HepG2 (cell line): ENCODE results near the gene IDUA. TPM values are rescaled to one million over a fixed set of nuclear protein-coding genes. Genes with fewer than 3 reads are reported as not detected.

Experiments used
- ATAD3A ChIP-seq: sonication (generic); formaldehyde crosslinking; IDR thresholded peaks from 2 replicates; pipeline ENCODE4 v1.4.0; 2020; ENCODE audit warnings: missing genetic modification reagents
- GRHL1 ChIP-seq: sonication (generic); formaldehyde crosslinking; conservative IDR thresholded peaks from 2 replicates; pipeline ENCODE4 v1.8.0; 2022; ENCODE audit warnings: missing genetic modification reagents
- HNF4G ChIP-seq, 2 experiments: sonication (generic) in 1 of 2; formaldehyde crosslinking in 1 of 2; IDR thresholded peaks; 2 replicates each; pipeline versions ENCODE4 v1.4.0 to v1.6.1; 2011 to 2020; ENCODE audit warnings: borderline replicate concordance in 2 of 2, low read depth in 2 of 2, mild to moderate bottlenecking in 2 of 2, low read length in 1 of 2, missing genetic modification reagents in 1 of 2, moderate library complexity in 1 of 2
- NPAS2 ChIP-seq: sonication (generic); formaldehyde crosslinking; IDR thresholded peaks from 2 replicates; pipeline ENCODE4 v1.8.0; 2022; ENCODE audit warnings: mild to moderate bottlenecking, missing genetic modification reagents, borderline replicate concordance
- PAX8 ChIP-seq: sonication (generic); formaldehyde crosslinking; IDR thresholded peaks from 2 replicates; pipeline ENCODE4 v1.8.0; 2022; ENCODE audit warnings: mild to moderate bottlenecking, missing genetic modification reagents, borderline replicate concordance
- SMAD9 ChIP-seq: sonication (generic); formaldehyde crosslinking; IDR thresholded peaks from 2 replicates; pipeline ENCODE4 v1.5.1; 2020; ENCODE audit warnings: mild to moderate bottlenecking, missing genetic modification reagents
- TBX3 ChIP-seq: fragments of 450-650 bp; IDR thresholded peaks from 2 replicates; pipeline ENCODE4 v1.6.1; 2017; ENCODE audit warnings: antibody characterized with exemption, mild to moderate bottlenecking, inconsistent platforms, borderline replicate concordance
- XBP1 ChIP-seq: sonication (generic); formaldehyde crosslinking; IDR thresholded peaks from 2 replicates; pipeline ENCODE4 v1.5.0; 2020; ENCODE audit warnings: missing genetic modification reagents
- ZBTB1 ChIP-seq: sonication (generic); formaldehyde crosslinking; IDR thresholded peaks from 2 replicates; pipeline ENCODE4 v1.4.0; 2020; ENCODE audit warnings: missing genetic modification reagents, borderline replicate concordance
- ZBTB20 ChIP-seq: sonication (generic); formaldehyde crosslinking; IDR thresholded peaks from 2 replicates; pipeline ENCODE4 v1.8.1; 2023; ENCODE audit warnings: missing genetic modification reagents, low read depth, mild to moderate bottlenecking, borderline replicate concordance
- ZNF207 ChIP-seq: fragments of 450-650 bp; IDR thresholded peaks from 2 replicates; pipeline ENCODE4 v1.6.1; 2016; ENCODE audit warnings: antibody characterized with exemption, borderline replicate concordance
- ZNF264 ChIP-seq: sonication (generic); formaldehyde crosslinking; IDR thresholded peaks from 2 replicates; pipeline ENCODE4 v1.4.0; 2020; ENCODE audit warnings: missing genetic modification reagents
- ZNF432 ChIP-seq: sonication (generic); formaldehyde crosslinking; IDR thresholded peaks from 2 replicates; pipeline ENCODE4 v1.5.0; 2020; ENCODE audit warnings: missing genetic modification reagents, mild to moderate bottlenecking, borderline replicate concordance
- ZNF468 ChIP-seq: sonication (generic); formaldehyde crosslinking; IDR thresholded peaks from 2 replicates; pipeline ENCODE4 v1.8.0; 2022; ENCODE audit warnings: mild to moderate bottlenecking, moderate library complexity, missing genetic modification reagents
- ZNF557 ChIP-seq: sonication (generic); formaldehyde crosslinking; IDR thresholded peaks from 2 replicates; pipeline ENCODE4 v1.4.0; 2020; ENCODE audit warnings: missing genetic modification reagents
- ZNF660 ChIP-seq: sonication (generic); formaldehyde crosslinking; IDR thresholded peaks from 2 replicates; pipeline ENCODE4 v1.5.1; 2020; ENCODE audit warnings: mild to moderate bottlenecking, low read depth, missing genetic modification reagents, borderline replicate concordance
- ZNF672 ChIP-seq: sonication (generic); formaldehyde crosslinking; IDR thresholded peaks from 2 replicates; pipeline ENCODE4 v1.8.1; 2022; ENCODE audit warnings: missing genetic modification reagents
- ZNF773 ChIP-seq: sonication (generic); formaldehyde crosslinking; IDR thresholded peaks from 2 replicates; pipeline ENCODE4 v1.4.0; 2020; ENCODE audit warnings: missing genetic modification reagents, borderline replicate concordance
- polyA plus RNA-seq, 8 experiments: library from polyadenylated mRNA; depleted of rRNA in 3 of 8; stranded (reverse) in 7 of 8; unstranded in 1 of 8; fragments of >200 nt; fragmentation: Illumina TruSeq in 4 of 8; extraction: Trizol in 4 of 8; gene quantifications; 2 replicates each; pipeline versions ENCODE4 v1.2.1 to v1.2.3, GENCODE V29; 2011 to 2016; ENCODE audit warnings: low read depth in 4 of 8, missing spikeins in 1 of 8, mixed read lengths in 1 of 8; ENCODE audit not compliant: insufficient read depth in 1 of 8
- total RNA-seq, 5 experiments: library from RNA; depleted of rRNA; stranded (reverse); fragments of >200 nt; fragmentation: Illumina TruSeq; extraction: Trizol; gene quantifications; 2 replicates each; pipeline ENCODE4 v1.2.3, GENCODE V29; 2016; ENCODE audit warnings: low read depth in 1 of 5
- TF ChIP-seq, protein P1 (sequence below): sonication (generic); formaldehyde crosslinking; IDR thresholded peaks from 2 replicates; pipeline ENCODE4 v1.4.0; 2020; ENCODE audit warnings: missing genetic modification reagents
- TF ChIP-seq, protein P2 (sequence below): sonication (generic); formaldehyde crosslinking; IDR thresholded peaks from 2 replicates; pipeline ENCODE4 v1.8.1; 2022; ENCODE audit warnings: low read depth, mild to moderate bottlenecking, missing genetic modification reagents
- TF ChIP-seq, protein P3 (sequence below): sonication (generic); formaldehyde crosslinking; IDR thresholded peaks from 2 replicates; pipeline ENCODE4 v1.4.0; 2020; ENCODE audit warnings: missing genetic modification reagents, borderline replicate concordance

The IDUA gene
- total and polyA plus RNA-seq, 2 of the 13 experiments (the other 11 are each of a cell fraction or from before 2014, with no cell fraction given): 0.77 to 1.0 TPM

GRCh38 chr4:986879-987623, at the start of gene IDUA (continued):
- no peak for TF ChIP-seq ZNF557 (CRISPR knock-in tag)
- no peak for TF ChIP-seq ZNF672 (CRISPR knock-in tag)
- no peak for TF ChIP-seq ZNF207
- no peak for TF ChIP-seq ZNF432 (CRISPR knock-in tag)
- TF ChIP-seq HNF4G (IDR thresholded peaks at IDR 0.05; ENCODE audit: borderline replicate concordance, low read depth, low read length): no peak
- TF ChIP-seq HNF4G (CRISPR knock-in tag; IDR thresholded peaks at IDR 0.05; ENCODE audit: borderline replicate concordance, low read depth): no peak
- TF ChIP-seq ZBTB20 (CRISPR knock-in tag): no peak
- TF ChIP-seq SMAD9 (CRISPR knock-in tag): no peak
- no peak for TF ChIP-seq ZNF264 (CRISPR knock-in tag)
- no peak for TF ChIP-seq ZNF660 (CRISPR knock-in tag)
- no peak for TF ChIP-seq TBX3
- TF ChIP-seq, protein P1, sequence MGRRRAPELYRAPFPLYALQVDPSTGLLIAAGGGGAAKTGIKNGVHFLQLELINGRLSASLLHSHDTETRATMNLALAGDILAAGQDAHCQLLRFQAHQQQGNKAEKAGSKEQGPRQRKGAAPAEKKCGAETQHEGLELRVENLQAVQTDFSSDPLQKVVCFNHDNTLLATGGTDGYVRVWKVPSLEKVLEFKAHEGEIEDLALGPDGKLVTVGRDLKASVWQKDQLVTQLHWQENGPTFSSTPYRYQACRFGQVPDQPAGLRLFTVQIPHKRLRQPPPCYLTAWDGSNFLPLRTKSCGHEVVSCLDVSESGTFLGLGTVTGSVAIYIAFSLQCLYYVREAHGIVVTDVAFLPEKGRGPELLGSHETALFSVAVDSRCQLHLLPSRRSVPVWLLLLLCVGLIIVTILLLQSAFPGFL: no peak
- no peak for TF ChIP-seq ZBTB1
- no peak for TF ChIP-seq ATAD3A (CRISPR knock-in tag)
- 0 out of 2 replicates have a peak, but pooled peaks have one; percentile 71 for TF ChIP-seq ZNF773 (CRISPR knock-in tag)
- no peak for TF ChIP-seq GRHL1 (CRISPR knock-in tag)
- 0 out of 2 replicates have a peak, but pooled peaks have one; percentile 62 for TF ChIP-seq ZNF468 (CRISPR knock-in tag)
- TF ChIP-seq PAX8 (CRISPR knock-in tag): peak; percentile 50; the same call in 1 of the 2 replicates
- no peak for TF ChIP-seq XBP1 (CRISPR knock-in tag)
- TF ChIP-seq, protein P2, sequence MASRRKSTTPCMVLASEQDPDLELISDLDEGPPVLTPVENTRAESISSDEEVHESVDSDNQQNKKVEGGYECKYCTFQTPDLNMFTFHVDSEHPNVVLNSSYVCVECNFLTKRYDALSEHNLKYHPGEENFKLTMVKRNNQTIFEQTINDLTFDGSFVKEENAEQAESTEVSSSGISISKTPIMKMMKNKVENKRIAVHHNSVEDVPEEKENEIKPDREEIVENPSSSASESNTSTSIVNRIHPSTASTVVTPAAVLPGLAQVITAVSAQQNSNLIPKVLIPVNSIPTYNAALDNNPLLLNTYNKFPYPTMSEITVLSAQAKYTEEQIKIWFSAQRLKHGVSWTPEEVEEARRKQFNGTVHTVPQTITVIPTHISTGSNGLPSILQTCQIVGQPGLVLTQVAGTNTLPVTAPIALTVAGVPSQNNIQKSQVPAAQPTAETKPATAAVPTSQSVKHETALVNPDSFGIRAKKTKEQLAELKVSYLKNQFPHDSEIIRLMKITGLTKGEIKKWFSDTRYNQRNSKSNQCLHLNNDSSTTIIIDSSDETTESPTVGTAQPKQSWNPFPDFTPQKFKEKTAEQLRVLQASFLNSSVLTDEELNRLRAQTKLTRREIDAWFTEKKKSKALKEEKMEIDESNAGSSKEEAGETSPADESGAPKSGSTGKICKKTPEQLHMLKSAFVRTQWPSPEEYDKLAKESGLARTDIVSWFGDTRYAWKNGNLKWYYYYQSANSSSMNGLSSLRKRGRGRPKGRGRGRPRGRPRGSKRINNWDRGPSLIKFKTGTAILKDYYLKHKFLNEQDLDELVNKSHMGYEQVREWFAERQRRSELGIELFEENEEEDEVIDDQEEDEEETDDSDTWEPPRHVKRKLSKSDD (CRISPR knock-in tag): no peak
- TF ChIP-seq, protein P3, sequence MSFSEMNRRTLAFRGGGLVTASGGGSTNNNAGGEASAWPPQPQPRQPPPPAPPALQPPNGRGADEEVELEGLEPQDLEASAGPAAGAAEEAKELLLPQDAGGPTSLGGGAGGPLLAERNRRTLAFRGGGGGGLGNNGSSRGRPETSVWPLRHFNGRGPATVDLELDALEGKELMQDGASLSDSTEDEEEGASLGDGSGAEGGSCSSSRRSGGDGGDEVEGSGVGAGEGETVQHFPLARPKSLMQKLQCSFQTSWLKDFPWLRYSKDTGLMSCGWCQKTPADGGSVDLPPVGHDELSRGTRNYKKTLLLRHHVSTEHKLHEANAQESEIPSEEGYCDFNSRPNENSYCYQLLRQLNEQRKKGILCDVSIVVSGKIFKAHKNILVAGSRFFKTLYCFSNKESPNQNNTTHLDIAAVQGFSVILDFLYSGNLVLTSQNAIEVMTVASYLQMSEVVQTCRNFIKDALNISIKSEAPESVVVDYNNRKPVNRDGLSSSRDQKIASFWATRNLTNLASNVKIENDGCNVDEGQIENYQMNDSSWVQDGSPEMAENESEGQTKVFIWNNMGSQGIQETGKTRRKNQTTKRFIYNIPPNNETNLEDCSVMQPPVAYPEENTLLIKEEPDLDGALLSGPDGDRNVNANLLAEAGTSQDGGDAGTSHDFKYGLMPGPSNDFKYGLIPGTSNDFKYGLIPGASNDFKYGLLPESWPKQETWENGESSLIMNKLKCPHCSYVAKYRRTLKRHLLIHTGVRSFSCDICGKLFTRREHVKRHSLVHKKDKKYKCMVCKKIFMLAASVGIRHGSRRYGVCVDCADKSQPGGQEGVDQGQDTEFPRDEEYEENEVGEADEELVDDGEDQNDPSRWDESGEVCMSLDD: no peak
- no peak for TF ChIP-seq NPAS2
